ENCODE results near the gene VRK3.
"Not testable (repeated sequence)": the region's sequence is repeated elsewhere in the genome, so short reads cannot be mapped to it uniquely, and the experiment has no call there.

DNA sequence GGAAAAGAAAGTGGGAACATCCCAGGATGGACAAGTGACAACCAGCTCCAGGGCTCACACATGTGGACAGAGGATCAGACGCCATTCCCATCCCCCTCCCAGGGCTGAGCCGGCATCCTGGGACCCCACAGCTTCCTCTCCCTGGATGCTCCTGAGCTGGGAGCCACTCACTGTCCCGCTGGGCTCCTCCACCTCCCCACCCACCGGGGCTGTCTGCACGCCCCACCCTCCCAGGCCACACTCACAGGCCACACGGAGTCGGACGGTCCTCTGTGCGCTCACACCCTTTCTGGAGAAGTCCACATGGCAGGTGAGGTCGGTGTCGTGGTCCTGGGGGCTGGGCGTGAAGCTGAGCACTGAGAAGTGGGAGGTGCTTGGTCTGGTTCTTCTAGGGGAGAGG is 65.3 kb downstream of the VRK3 start:
- TF ChIP-seq, protein P1, sequence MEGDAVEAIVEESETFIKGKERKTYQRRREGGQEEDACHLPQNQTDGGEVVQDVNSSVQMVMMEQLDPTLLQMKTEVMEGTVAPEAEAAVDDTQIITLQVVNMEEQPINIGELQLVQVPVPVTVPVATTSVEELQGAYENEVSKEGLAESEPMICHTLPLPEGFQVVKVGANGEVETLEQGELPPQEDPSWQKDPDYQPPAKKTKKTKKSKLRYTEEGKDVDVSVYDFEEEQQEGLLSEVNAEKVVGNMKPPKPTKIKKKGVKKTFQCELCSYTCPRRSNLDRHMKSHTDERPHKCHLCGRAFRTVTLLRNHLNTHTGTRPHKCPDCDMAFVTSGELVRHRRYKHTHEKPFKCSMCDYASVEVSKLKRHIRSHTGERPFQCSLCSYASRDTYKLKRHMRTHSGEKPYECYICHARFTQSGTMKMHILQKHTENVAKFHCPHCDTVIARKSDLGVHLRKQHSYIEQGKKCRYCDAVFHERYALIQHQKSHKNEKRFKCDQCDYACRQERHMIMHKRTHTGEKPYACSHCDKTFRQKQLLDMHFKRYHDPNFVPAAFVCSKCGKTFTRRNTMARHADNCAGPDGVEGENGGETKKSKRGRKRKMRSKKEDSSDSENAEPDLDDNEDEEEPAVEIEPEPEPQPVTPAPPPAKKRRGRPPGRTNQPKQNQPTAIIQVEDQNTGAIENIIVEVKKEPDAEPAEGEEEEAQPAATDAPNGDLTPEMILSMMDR (conservative IDR thresholded peaks at IDR 0.05; ENCODE audit: low read depth, low read length), result not testable (repeated sequence)
- TF ChIP-seq EZH2 (IDR thresholded peaks at IDR 0.05; ENCODE audit: borderline replicate concordance, low read depth, low read length, poor library complexity, severe bottlenecking), result not testable (repeated sequence)

Measured in A673 (cell line).